GM12891 (cell line): Measurements from ENCODE around the gene ZNF407.

ENCODE experiments used
- PAX5 ChIP-seq: IDR thresholded peaks from 2 replicates; pipeline ENCODE4 v1.6.1; 2011; ENCODE audit warnings: low read length, moderate library complexity, mild to moderate bottlenecking; ENCODE audit not compliant: insufficient read depth, severe bottlenecking
- POLR2A ChIP-seq: IDR thresholded peaks from 2 replicates; pipeline ENCODE4 v1.6.1; 2011; ENCODE audit warnings: low read depth, low read length, control low read depth
- POLR2AphosphoS5 ChIP-seq: IDR thresholded peaks from 2 replicates; pipeline ENCODE4 v1.6.1; 2011; ENCODE audit warnings: low read depth, low read length, control low read depth
- POU2F2 ChIP-seq: IDR thresholded peaks from 2 replicates; pipeline ENCODE4 v1.6.1; 2011; ENCODE audit warnings: low read depth, mild to moderate bottlenecking, control low read depth, low read length, moderate library complexity
- SPI1 ChIP-seq: IDR thresholded peaks from 2 replicates; pipeline ENCODE4 v1.6.1; 2011; ENCODE audit warnings: low read depth, low read length, control low read depth
- TAF1 ChIP-seq: IDR thresholded peaks from 2 replicates; pipeline ENCODE4 v1.6.1; 2011; ENCODE audit warnings: low read depth, low read length, control low read depth

DNA sequence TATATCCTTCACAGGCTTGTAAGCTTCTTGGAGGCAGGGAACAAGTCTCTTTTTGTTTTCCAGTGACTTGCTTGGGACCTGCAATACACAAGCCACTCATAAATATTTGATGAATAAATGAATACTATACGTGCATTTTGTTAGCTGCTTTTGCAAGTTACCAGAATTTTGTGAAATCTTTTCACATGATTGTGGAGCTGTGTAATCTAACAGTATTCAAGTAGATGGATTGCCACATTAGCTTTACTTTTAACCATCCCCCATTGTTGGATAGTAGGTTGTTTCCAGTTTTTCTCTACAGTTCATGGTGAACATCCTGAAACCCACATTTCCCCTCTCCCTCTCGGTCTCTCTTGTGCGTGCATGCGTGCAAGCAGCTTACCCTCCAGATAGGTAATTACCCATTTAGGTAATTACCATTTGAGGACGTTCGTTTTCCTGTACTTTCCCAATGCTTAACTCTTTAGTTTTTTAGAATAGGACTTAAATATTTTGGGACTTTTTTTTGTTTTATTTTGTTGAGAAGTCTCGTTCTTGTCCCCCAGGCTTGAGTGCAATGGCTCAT, 12.5 kb downstream of the ZNF407 start:
- TF ChIP-seq POLR2A: no peak
- TF ChIP-seq TAF1: no peak
- no peak for TF ChIP-seq POLR2AphosphoS5
- no peak for TF ChIP-seq SPI1
- no peak for TF ChIP-seq POU2F2
- no peak for TF ChIP-seq PAX5
